D721Med (cell line): ENCODE data around the gene REV3L.

Experiments
- DNase-seq: peaks from one replicate; pipeline ENCODE4 v3.0.0; 2011; ENCODE audit warnings: low spot score; ENCODE audit not compliant: insufficient read length
- FAIRE-seq: peaks from 2 replicates; lab custom pipeline; 2011; peaks lifted over from hg19 to GRCh38; lab: Jason Lieb, UNC
- CTCF ChIP-seq: IDR thresholded peaks from 2 replicates; pipeline ENCODE4 v1.5.1; 2012; ENCODE audit warnings: mild to moderate bottlenecking, control low read depth; ENCODE audit not compliant: insufficient read depth; ENCODE audit errors: missing control alignments

REV3L gene

DNA sequence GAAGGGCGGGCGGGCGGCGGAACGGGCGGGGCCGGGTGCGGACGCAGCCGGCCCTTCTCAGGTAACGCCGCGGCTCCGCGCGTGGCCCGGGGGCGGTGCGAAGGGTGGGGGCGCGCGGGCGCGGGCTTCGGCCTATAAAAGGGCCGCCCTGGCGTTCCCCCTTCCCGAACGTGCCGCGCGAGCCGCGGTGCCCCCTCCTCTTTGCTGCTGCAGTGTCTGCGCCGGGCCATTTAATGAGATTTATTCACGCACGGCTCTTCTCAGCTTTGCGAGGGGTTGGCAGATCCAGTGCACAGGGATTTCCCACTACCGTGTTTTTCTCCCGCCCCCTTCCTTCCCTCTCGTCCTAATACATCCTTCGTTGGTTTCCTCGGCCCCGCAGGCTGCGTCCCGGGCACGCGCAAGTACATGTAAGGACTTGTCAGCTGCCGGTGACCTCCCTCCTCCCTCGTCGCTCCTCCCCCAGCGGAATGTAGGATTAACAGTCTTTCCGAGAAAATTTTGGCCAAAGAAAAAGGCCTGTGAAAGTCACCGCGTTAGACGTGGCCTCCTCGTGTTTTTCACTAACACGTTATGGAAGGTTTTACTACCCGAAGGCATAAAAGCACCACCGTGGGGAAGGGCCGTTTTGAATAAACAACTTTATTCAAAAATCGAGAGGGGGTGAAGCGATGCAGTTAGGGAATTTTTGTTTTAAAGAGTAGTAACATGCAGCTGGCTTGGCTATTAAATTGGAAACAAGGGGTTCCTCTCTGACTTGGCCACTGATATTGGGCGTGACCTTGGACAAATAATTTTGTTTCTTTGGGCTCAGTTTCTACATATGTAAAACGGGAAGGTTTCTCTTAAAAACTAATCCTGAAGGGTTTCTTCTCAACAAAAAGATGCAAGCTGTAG, 966 bp upstream of the REV3L start:
- DNase-seq (peak; percentile 33), FAIRE-seq (peak; percentile 25)
- TF ChIP-seq CTCF = no peak

DNA sequence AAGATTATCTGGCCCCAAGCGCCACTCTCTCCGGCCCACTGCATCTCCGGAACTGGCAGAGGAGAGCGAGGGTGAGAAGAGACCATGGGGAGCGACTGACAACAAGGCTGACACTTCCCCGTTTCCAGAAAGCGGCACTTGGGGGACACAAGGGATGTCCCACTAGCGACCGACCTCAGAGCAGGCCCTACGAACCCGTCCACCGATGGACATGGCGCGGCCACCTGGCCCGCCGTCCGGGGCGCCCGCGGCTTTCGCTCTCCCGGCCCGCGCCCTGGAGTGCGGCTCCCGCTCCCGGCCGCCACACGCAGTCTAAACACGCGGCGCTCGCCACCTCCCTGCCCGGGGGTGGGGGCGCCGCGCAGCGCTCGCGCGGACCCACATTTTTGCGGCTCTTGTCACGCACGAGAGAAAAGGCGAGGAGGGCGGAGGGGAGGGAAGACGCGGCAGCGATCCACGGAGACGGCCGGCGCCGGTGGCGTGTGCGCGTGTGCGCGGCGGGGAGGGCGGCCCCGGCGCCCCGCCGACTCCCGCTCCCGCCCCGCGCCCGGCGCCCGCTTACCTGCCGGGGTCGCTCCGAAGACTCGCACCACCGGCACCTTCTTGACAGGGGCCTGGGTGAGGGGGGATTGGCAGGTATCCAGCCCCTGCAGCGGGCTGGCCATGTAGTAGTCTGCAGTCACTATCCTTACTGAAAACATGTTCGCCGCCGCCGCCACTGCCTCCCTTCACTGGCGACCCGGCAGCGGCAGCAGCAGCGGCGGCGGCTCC, 645 bp downstream of the REV3L start:
- no peak for DNase-seq
- TF ChIP-seq CTCF = no peak
- FAIRE-seq = no peak

- FAIRE-seq = no peak
- TF ChIP-seq CTCF = no peak
- DNase-seq = no peak
Measured at GRCh38 chr6:111481836-111482187, 1.2 kb downstream of the REV3L start.

DNA sequence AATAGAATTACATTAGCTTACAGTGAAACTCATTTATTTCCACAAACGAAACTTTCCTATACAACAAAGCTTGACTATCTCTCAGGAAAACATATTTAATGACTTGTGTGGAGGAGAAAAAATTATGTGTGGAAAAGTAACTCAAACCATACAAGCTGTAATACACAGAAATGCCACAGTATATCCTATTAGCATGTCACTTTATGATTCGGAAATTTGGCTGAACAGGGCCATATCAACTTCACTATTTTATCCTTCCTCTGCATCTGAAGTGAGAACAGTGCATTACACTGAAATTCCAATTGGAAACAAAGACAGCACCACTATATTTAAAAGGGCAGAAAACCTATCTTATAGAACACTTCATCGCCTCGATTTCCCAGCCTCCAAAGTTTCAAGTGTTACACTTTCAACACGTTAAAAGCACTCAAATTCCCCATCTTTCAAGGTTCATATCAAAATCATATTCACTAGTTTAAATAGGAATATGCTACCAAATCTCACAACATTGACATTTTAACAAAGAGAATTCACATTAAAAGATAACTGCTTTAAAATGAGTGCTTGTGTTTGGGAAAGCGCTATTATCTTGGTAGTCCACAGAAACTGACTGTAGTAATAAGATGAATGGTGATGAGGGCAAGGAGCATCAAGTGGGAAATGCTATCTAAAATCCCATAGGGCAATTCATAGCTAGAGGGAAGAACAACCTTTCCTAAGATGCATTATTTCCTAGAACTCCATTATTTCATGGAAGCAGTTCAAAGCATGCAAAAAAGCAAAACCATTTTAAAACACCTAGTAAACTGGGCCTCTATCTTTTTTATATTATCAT, 1.8 kb downstream of the REV3L start:
- no peak for TF ChIP-seq CTCF
- DNase-seq (no peak), FAIRE-seq (no peak)

DNA sequence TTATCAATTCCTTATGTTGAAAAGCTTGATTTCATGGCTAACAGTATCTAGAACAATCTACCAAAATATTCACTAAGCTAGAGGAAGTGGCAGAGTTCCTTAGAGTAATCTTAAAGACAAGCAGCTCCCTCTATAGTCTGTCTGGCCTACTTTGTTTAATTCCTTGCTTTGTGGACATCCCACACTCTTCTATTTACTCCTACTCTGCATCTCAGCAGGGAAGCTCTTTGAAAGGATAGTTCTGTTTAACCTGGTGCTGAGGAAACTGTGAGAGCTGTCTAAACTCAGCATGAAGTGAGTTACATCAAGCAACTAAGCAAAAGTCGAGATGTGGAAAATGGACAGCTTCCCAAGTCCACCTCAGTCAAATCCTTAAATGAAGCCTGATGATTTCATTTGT, 4.3 kb downstream of the REV3L start:
- DNase-seq = no peak
- FAIRE-seq = no peak
- peak; percentile 47 for TF ChIP-seq CTCF

GRCh38 chr6:111478064-111478476, 4.9 kb downstream of the REV3L start:
- DNase-seq = no peak
- TF ChIP-seq CTCF = no peak
- no peak for FAIRE-seq
